Right lobe of liver (tissue), 4 donors: ENCODE results near the gene HELZ2.

Source experiments
- CTCF ChIP-seq, 4 donors: fragments of 200-600 bp in 3 of 4; fragments of 450-650 bp in 1 of 4; IDR thresholded peaks; one replicate each; pipeline versions ENCODE4 v1.5.1 to v1.8.0; 2016 to 2022; ENCODE audit warnings: antibody characterized with exemption in 4 of 4, mild to moderate bottlenecking in 2 of 4
- POLR2A ChIP-seq: fragments of 450-650 bp; IDR thresholded peaks from one replicate; pipeline ENCODE4 v1.6.1; 2017; ENCODE audit warnings: antibody characterized with exemption, mild to moderate bottlenecking
- donor health status: DM: no; HTN: no; CAD: no.
- donor health status: DM: no; HTN: no; CAD: no.
- donor health status: DM: no; HTN: yes; CAD: no.

GRCh38 chr20:63543733-63544132, 30.3 kb downstream of the HELZ2 start:
- TF ChIP-seq CTCF (IDR thresholded peaks at IDR 0.05), result no peak
- no peak for TF ChIP-seq POLR2A
